DND-41 (cell line): Measurements from ENCODE around the gene PLP2.

Experiments used
- EZH2 ChIP-seq: IDR thresholded peaks from 3 replicates; pipeline ENCODE4 v1.6.1; 2012; ENCODE audit warnings: borderline replicate concordance, low read depth, mild to moderate bottlenecking, moderate library complexity, low read length, inconsistent platforms; ENCODE audit not compliant: severe bottlenecking
- TF ChIP-seq, protein P1 (sequence below): IDR thresholded peaks from 2 replicates; pipeline ENCODE4 v1.5.1; 2012; ENCODE audit warnings: borderline replicate concordance, low read length, moderate library complexity, mild to moderate bottlenecking; ENCODE audit not compliant: poor library complexity, severe bottlenecking; ENCODE audit errors: extremely low read depth

DNA sequence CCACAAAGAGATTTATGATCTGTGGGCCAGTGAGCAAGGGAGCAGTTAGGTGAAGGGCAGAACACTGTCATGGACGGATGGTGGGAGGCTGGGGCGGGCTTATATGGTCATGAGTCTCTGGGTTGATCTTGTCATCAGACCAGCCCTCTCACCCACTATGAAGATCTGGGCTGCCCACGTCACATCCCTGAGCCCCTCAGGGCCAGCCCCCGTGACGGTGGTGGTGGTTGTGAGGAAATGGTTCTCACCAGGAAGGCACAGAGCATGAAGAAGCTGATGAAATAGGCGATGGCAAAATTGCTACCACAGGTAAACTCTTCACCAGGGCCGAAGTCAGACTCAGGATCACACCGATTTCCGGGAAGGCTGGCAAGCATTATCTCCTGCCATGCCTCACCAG lies 39.4 kb downstream of the PLP2 start:
- TF ChIP-seq, protein P1, sequence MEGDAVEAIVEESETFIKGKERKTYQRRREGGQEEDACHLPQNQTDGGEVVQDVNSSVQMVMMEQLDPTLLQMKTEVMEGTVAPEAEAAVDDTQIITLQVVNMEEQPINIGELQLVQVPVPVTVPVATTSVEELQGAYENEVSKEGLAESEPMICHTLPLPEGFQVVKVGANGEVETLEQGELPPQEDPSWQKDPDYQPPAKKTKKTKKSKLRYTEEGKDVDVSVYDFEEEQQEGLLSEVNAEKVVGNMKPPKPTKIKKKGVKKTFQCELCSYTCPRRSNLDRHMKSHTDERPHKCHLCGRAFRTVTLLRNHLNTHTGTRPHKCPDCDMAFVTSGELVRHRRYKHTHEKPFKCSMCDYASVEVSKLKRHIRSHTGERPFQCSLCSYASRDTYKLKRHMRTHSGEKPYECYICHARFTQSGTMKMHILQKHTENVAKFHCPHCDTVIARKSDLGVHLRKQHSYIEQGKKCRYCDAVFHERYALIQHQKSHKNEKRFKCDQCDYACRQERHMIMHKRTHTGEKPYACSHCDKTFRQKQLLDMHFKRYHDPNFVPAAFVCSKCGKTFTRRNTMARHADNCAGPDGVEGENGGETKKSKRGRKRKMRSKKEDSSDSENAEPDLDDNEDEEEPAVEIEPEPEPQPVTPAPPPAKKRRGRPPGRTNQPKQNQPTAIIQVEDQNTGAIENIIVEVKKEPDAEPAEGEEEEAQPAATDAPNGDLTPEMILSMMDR: no peak
- no peak for TF ChIP-seq EZH2
